GM04504 (cell line): ENCODE measurements around the gene ASB4.
"Not testable (repeated sequence)": the region's sequence is repeated elsewhere in the genome, so short reads cannot be mapped to it uniquely, and the experiment has no call there.

Experiments used
- DNase-seq: peaks from one replicate; pipeline ENCODE4 v3.0.0-alpha.2; 2012; ENCODE audit warnings: low read depth

ASB4 gene

GRCh38 chr7:95478272-95479037 lies 7.3 kb upstream of the ASB4 start:
- DNase-seq: no peak

GRCh38 chr7:95479992-95480624 lies 5.6 kb upstream of the ASB4 start:
- DNase-seq: no peak

GRCh38 chr7:95481271-95482165 lies 4.2 kb upstream of the ASB4 start:
- DNase-seq: no peak

- DNase-seq: no peak
Measured at GRCh38 chr7:95482424-95482823, 3.3 kb upstream of the ASB4 start.

- DNase-seq: no peak
Measured at GRCh38 chr7:95490231-95490762, 4.6 kb downstream of the ASB4 start.

GRCh38 chr7:95491201-95491600 lies 5.5 kb downstream of the ASB4 start:
- DNase-seq: no peak

GRCh38 chr7:95491634-95492314 lies 6.0 kb downstream of the ASB4 start:
- no peak for DNase-seq

- DNase-seq: no peak
Measured at GRCh38 chr7:95493247-95493646, 7.5 kb downstream of the ASB4 start.

GRCh38 chr7:95493844-95494243 lies 8.1 kb downstream of the ASB4 start:
- no peak for DNase-seq

- no peak for DNase-seq
Measured at GRCh38 chr7:95501261-95501832, 15.6 kb downstream of the ASB4 start.

GRCh38 chr7:95502403-95502802 lies 16.7 kb downstream of the ASB4 start:
- no peak for DNase-seq

- DNase-seq: no peak
Measured at GRCh38 chr7:95503271-95504131, 17.8 kb downstream of the ASB4 start.

- not testable (repeated sequence) for DNase-seq
Measured at GRCh38 chr7:95504132-95504588, 18.4 kb downstream of the ASB4 start.

GRCh38 chr7:95508780-95509179 lies 23.0 kb downstream of the ASB4 start:
- DNase-seq: no peak

GRCh38 chr7:95509199-95509598 lies 23.5 kb downstream of the ASB4 start:
- peak; percentile 16 for DNase-seq

GRCh38 chr7:95511716-95512260 lies 26.0 kb downstream of the ASB4 start:
- peak; percentile 45 for DNase-seq

GRCh38 chr7:95517458-95517857 lies 31.7 kb downstream of the ASB4 start:
- DNase-seq: no peak

GRCh38 chr7:95517870-95518269 lies 32.1 kb downstream of the ASB4 start:
- DNase-seq: no peak

GRCh38 chr7:95520136-95520535 lies 34.4 kb downstream of the ASB4 start:
- DNase-seq: no peak

- DNase-seq: no peak
Measured at GRCh38 chr7:95525503-95525902, 39.8 kb downstream of the ASB4 start.
